NCI-H2029 (cell line): ENCODE results near the gene CST3.
"Not testable (repeated sequence)": the region's sequence is repeated elsewhere in the genome, so short reads cannot be mapped to it uniquely, and the experiment has no call there.

Experiments used
- DNase-seq: peaks from one replicate; lab custom pipeline; 2025; lab: John Stamatoyannopoulos, UW

CST3 gene

DNA sequence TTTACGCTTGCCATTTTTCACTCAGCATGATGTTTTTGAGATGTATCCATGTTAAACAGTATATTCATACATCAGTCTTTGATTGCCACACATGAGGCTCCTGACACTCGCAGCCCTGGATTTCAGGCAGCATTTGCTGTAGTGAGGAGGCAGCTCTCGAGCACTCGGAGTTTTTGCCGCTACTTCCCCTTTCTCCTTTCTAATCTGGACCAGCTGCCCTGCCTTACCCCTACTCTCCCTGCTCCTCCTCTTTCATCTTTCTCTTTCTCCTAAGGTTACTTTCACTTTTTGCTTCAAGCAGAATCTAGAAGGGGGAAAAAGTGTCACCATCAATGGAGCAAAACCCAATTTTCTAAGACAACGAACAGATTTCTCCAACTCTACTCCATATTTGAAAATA, 5.9 kb upstream of the CST3 start:
- DNase-seq = no peak

DNA sequence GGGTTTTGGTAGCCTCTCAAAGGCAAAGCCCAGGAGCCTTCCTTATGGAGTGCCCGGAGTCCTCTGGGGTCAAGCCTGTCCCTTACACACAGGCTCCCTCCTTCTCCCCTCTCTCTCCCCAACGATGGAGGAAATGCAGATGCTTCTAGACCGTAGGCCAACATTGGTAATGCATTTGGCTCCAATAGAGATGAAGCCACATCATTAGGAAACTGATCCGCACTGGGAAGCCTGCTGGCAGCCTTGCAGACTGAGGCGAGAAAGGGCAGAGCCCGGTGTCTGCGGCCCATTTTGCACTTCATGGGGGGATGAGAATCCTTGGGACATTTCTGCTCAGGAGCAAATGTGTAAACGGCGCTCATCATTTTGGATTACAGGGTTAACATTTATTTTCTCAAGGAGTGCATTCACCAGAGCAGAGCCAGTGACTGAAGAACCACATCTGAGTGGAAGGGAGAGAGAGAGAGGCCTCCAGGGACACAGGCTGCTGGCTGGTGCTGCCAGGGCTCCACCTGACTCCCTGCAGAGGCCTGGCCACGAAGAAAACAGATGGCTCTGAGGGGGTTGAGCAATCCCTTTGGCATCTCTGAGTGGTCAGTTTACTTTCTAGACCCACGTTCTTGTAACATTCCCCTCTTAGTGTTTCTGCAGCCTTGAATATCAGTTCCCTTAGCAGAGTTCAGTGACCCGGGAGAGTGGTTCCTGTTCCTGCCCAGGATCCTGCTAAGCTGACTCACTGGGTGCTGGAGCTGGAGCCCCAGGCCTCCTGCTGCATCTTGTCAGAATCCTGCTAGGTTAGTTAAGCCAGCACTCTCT, 4.4 kb upstream of the CST3 start:
- no peak for DNase-seq

DNA sequence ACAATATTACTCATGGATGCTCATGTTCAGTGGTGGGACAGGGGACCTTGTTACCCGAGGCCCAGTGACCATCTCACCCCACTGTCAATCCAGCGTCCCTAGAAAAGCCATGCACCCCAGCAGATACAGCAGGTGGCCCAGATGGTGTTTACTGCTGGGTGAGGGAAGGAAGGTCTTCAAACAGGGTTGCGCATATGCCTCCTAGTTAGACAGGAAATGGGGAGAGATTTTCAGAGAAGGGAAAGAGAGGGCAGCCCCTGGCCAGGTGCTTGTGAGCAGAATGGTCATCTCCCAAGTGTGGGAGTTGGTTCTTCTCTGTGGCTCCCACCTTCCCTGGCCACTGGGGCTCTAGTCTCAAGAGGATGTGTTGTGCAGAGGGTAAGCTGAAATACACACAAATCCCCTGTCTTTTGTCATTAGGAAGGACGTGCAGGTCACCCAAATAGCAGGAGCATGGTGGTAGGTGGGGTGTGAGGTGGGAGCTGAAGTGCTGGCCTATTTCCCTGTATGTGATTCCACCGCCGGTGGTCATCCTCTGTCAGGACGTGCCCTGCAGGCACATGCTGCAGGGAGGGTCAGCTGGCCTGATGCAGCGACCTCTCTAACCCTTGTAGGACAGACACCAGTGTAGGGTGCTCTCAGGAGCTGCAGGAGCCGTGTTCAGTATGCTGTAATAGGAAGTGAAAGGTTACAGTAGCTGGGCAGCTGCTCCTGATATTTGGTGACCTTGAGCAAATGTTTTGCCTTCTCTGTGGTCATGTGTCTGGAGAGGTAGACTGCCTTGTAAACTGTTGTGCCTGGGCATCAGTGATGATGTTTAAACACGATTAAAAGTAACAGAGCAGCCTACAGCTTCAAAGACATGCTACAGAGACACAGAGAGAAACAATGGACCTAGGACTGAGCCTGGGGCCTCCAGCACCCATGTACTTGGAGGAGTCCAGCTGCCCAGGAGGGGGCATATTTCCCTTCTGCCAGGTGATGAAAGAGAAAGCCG, 3.2 kb upstream of the CST3 start:
- DNase-seq = no peak

DNA sequence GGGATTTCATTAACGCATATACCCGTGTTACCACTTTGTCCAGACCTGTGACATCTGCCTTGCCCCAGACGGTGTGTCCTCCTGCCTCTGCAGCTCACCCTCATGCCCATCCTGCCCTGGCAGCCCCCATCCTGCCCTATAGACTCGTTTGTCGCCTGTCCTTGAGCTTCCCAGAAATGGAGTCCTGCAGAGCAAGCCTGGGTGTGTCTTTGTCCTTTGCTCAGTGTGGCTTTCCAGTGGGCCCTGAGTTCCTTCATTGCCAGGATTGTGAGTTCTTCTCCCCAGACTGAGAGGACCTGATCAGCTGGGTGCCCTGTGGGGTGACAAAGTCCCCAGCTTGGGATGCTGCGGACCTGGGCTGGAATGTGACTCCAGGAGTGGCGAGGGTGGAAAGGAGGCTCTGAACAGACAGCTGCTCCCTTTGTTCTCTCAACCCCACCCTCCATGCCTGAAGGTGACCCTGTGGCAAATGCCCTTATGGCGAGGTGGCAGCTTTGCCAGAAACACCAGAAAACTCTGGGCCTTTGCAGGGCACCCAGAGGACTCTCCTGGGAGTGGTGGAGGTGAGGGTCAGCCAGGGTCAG, 2.4 kb upstream of the CST3 start:
- no peak for DNase-seq

DNA sequence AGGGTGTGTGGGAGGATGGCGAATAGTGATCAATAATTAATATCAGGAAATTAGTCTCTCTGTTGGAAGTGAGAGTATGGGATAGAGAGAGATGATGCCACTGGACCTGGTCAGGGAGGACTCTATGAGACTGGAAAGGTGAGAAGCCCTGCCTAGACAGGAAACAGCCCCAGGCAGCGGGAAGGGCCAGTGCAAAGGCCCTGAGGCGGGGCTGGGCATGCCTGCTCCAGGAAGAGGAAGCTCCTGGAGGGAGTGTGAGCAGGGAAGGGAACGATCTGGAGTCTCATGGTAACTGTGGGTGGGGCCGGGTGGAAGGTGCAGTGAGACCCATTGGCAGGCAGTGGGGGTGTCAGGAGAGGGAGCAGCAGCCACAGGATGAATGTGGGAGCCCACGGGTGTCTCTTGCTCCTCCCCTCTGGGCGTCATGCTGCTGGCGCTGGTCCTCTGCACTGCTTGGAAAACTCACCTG, 1.8 kb upstream of the CST3 start:
- no peak for DNase-seq

DNA sequence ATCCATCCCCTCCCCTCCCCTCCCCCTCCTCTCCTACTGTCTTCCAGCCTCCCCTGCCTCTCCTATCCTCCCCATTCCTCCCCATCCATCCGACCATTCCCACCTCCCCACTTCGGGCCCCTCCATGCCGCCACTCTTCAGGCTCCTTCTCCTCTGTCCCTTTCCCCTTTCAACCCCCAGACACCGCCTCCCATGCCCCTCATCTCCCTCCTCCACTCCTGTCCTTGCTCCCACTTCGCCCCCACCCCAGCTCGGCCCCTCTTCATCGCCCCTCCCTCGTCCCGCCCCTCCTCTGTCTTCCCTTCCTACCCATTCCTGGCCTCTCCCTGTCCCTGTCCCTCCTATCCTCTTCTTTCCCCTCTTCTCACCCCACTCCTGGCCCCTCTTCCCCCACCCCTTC, 554 bp upstream of the CST3 start:
- no peak for DNase-seq

DNA sequence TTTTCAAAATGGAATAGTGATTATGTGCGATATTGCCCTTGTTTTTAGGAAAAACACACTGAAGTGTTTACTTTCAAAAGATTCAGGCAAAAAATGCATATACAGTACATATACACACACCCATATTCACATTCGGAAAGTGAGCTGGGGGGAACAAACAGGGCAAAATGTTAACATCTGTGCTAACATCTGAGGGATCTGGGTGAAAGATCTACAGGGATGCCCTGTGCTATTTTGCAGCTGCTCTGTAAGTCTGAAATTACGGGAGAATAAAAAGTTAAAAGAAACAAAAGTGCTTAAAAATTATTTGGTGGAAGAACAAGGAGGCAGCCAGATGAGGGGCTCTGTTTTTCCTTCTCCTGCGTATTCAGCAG, 860 bp downstream of the CST3 start:
- no peak for DNase-seq

DNA sequence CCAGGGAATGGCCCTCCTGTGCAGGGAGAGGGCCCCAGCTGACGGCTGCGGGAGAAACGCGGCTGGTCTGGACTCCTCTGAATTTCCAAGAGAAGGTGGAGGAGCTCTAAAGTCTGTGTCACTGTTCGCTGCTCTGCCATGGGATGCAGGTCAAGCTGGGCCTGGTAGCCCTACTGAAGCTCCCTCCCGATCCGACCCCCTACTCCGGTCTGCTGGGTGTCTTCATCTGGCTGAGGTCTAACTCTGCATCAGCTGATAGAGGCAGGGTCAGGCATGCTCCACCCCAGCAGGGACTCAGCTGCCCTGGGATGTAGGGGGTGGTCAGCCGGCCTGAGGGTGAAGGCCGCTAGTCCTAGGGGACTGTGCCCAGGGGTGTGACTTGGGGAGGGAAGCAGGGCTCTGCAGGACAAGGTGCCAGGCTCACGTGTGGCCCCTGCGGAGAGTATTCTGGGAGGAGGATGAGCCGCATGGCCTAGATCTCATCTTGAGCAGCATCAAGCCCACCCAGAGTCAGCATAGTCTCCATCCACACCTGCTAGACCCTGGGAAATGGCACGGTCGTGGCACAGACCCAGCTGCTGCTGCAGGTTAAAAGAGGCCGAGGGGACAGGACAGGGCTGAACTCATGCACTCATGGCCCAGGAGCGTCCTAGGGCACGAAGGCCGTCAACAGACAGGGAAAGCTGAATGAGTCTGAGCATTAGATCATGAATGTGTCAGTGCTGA, 1.4 kb downstream of the CST3 start:
- no peak for DNase-seq

DNA sequence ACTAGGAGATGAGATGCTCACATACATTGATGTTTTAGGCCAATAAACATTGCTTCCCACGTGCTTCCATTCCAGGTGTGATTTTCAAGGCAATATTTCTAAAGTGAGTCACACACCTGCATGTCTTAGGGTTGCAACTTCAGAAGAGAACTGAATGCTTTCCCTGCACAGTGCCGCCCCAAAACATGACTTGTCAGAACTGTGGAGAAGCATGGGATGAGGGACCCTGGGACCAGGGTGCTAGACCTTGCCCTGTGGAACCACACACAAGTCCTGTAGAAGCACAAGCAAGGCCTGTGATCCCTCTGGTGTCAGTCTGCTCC, 2.0 kb downstream of the CST3 start:
- not testable (repeated sequence) for DNase-seq

DNA sequence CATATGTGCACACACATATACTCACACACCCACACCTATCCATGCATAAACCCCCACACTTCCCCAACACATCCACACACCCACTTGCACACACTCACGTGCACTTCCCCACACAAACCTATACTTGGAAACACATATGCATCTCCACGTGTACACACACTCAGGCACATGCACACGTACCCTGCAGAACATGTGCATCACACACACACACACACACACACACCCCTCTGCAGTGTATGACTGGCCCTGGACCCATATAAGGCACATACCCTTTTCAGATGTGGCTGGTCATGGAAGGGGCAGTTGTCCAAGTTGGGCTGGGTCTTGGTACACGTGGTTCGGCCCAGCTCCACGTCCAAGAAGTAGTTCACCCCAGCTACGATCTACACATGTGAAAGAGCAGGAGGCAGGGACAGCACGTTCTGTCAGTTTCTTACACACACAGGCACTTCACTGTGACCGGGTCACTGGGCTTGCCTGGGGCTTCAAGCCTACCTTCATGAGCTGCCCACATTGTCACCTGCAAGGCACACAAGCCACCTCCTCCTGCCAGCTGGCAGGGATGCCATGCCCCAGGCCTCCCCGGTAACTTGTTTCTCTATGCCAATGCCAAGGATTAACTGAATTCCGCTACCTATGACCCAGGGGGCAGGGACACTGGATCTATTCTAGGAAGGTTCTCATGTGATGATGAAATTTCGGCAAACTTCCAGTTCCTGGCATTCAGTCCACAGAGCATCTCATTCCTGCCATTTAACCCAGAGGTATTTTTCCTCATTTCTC, 2.6 kb downstream of the CST3 start:
- DNase-seq = no peak

DNA sequence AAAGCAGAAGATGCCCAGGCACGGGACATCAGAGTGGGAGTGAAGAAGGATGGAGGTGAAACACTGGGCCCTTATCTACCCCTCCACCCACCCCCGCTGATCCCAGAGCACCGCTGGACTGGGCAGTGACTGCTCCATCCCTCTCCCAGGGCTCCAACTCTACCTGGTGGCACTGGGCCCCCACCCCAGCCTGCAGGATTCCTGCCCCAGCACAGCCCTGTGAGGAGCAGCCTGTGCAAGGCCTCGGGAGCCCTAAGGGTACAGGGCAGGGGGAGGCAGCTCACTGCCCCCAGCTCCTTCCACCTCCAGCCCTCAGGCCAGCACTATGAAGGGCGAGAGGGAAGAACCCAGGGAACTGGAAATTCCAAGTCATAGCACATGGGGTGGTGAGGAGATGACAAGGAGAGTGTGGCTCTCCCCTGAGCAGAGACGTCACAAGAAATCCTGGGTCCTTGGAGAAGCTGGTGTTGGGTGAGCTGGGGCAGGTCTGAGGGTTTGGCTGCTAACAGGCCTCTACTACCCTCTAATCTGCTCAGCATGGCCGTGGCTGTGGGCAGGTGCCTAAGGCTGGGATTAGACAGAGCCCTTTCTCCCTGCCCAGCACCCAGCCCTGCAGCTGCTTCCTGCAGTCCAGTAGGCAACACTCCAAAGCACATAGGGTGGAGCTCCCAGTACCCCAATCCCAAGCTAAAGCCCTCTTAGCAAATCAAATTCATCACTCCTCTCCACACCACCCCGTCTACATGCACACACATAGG, 3.5 kb downstream of the CST3 start:
- DNase-seq = no peak

DNA sequence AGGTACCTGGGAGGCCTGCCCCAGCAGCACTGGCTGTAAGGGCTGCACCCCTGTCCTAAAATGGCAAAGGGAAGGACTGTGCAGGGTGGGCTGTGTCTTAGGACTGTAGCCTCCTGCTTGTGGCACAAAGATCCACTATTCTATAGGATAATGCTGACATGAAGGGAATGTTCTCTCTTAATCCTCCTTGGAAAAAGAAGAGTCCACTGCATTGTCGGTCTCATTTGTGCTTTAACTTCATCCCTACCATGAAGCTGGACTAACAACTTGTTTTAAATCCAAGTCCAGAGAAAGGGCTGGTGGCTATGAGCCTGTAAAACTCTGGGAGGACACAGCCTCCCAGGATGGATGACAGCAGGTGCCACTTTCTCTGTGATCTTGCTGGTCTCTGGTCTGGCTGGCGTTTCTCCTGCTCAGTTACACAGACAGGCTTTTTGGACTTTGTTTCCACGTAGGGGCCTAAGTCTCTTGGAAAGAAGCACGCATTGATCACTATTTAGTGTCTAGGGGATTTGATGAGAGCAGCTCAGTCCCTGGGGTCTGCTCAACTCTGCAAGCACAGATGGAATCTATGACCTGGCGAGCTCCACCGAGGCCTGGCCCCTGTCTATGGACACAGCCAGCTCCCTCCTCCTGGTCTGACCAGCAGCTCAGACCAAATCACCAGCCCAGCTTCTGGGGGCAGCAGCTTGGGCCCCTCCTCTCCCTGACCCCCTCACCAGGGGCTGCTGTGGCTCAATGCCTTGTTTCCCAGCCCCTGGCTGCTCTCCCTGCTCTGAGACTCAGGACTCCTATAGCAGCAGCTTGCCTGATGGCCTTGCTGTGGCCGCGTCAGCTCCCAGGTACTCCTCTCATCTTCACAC, 4.8 kb downstream of the CST3 start:
- no peak for DNase-seq

DNA sequence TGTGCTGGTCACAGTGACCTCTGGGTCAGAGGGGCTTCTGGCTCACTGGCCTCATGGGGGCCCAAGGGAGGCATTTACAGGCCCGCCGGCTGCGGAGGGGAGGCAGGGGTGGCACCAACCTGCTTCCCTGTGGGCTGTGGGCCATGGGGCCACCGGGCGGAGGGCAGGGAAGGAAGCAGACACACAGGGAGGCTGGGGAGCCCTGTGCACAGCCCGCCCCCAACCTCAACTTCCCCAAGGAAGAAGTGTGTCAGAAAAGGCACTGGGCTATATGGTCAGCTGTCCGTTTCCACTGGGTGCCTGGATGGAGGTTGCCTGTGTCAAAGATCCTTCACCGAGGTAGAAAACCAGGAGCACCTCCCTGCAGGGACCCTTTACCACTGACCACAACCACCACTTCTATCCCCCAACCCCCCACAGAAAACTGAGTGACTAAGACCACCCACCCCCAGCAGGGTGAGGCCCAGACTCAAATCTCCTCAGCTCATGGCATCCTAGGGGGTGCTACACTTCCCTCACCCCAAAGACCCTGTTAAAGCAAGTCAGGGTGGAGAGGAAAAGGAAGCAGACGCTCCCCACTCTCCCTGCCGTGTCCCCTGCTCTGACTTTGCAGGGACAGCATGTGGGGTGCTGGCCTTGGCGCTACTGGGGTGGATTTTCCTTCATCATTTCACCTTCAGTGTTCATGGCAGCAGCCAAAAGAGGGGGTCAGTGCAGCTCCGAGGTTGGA, 5.6 kb downstream of the CST3 start:
- DNase-seq = no peak

DNA sequence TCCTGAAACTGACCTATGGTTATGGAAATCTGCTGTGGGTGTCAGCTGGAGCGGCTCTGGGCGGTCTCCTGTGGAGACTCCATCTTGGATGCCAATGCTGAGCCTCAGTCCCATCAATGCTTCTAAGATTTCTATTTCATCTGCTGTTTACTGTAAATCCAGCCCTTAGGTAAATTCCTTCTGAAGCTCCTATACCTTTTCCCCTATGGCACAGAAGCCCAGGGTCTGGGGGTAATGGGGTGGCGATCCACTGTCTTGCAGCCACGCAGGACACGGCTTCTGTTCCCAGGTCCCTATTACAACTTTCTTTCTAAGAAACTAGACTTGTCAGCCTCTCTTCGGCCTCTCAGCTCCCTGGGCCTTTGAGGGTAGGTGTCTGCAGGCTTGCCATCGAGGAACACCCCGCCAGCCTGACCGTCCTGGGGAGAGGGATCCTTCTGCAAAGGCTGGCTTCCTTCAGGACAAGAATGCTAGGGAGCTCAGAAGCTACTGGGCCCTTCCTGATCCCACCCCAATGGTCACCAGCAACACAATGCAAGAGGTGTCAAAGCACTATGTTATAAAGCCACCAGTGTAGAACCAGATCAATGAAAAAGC, 6.4 kb downstream of the CST3 start:
- DNase-seq = no peak

DNA sequence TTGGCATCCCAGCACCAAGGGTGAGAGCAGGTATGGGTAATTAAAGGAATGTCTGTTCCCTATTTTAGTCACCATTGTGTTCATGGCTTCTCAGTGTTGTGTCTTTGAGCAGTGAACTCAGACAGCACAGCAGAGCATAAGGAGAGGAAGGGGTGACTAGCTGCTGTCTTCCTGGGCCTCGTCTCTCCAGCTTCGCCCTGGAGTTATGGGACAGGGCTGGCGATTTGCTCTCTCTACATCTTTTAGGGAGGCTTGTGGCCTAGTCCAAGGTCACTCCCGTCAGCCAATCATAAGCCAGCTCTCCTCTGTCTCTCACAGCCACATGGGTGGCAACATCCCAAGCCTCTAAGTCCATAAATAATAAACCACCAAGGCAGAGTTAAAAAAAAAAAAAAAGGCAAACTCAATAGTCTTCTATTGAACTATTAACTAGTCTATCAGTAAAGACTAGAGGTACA, 7.3 kb downstream of the CST3 start:
- no peak for DNase-seq

DNA sequence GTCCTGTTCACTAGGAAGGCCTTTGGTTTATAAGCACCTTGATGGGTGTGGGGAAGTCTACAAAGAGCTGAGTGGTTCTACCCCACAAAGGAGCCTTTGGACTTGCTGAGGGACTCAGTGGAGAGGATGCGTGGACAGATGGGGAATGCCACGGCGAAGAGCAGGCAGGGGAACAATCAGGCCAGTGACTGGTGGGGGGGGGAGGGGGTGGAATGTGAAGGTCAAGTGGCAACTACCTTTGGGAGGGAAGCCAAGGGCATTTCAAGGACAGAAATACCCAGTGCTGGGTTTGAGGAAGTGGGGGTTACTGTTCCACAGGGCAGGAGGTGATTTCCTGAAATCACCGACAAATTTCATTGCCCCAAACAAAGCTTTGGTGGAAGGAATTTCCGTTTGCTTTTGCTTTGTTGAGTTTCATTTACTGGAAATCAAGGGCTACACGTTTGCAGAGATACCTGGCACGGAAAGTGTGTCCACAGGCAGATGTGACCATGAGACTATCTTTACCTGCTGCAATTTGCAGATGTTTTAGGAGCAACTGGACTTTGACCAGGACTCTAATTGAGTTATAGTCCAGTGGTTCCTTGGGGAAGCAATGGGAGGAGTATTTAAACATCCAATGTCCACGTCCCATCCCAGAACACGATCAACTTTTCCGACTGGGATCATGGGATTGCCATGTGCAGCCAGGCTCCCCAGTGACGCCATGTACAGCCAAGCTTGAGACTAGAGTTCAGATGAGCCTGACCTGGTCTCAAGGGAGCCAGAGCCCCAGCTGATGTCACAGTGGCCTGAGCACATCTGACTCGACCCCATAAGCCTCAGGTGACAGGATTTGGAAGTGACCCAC, 8.0 kb downstream of the CST3 start:
- no peak for DNase-seq

DNA sequence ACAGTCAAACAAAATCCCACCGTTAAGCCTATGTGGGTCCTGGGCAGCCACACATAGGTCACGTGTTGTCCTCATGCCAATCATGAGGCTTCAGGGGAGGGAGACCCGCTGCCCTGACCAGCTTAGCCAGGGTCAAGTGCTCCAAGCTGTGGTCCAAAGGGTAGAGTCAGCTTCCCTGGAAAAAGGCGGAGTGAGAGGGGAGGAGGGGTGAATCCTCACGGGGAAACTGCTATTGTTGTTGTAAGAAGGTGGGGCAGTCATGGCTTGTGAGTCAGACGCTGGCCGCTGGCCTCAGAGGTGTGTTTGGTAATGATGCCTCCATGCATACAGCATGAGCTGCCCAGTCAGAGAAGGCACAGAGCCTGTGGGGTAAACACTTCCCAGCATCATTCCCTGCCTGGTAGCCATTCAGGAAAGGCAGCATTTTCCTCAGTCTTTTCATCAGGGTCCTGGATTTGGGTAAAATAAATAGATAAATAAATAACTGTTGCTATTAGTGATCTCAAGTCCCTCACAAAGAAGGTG, 8.7 kb downstream of the CST3 start:
- no peak for DNase-seq
